Measurements from ENCODE around the gene IMP4. TPM values are rescaled to one million over a fixed set of nuclear protein-coding genes. Genes with fewer than 3 reads are reported as not detected.

IMP4 gene
- total and polyA plus RNA-seq, 2 experiments from 2014 or later, result 52.4 to 56.4 TPM

DNA sequence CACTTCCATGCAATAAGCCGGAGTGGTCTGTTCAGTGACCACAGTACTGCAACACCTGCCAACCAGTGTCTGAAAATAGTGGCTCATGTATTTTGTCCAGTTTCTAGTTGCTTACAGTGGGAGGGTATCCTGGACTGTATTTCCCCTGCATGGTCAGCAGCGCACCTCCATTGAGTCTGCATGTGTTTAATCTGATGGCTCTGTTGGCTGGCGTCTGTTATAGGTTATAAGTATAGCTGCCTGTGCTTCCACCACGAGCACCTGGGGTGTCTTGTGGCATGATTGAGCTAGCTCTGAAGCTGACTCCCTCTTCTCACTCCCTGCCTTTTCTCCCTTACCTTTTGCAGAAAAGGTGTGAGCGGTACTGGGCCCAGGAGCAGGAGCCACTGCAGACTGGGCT lies 26.1 kb downstream of the IMP4 start:
- 92% methylated on average over 5 of the region's 5 CpGs for WGBS (ENCODE audit: low lambda C conversion rate, missing lambda C conversion rate)
- TF ChIP-seq EZH2phosphoT487 (IDR thresholded peaks at IDR 0.05; ENCODE audit: low read depth, severe bottlenecking, unreplicated experiment) (no peak), EZH2 (IDR thresholded peaks at IDR 0.05; ENCODE audit: borderline replicate concordance) (no peak)
- TF ChIP-seq, protein P1, sequence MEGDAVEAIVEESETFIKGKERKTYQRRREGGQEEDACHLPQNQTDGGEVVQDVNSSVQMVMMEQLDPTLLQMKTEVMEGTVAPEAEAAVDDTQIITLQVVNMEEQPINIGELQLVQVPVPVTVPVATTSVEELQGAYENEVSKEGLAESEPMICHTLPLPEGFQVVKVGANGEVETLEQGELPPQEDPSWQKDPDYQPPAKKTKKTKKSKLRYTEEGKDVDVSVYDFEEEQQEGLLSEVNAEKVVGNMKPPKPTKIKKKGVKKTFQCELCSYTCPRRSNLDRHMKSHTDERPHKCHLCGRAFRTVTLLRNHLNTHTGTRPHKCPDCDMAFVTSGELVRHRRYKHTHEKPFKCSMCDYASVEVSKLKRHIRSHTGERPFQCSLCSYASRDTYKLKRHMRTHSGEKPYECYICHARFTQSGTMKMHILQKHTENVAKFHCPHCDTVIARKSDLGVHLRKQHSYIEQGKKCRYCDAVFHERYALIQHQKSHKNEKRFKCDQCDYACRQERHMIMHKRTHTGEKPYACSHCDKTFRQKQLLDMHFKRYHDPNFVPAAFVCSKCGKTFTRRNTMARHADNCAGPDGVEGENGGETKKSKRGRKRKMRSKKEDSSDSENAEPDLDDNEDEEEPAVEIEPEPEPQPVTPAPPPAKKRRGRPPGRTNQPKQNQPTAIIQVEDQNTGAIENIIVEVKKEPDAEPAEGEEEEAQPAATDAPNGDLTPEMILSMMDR (IDR thresholded peaks at IDR 0.05; ENCODE audit: poor library complexity), result no peak
- H3K27ac ChIP-seq, result no peak overlapping the region

DNA sequence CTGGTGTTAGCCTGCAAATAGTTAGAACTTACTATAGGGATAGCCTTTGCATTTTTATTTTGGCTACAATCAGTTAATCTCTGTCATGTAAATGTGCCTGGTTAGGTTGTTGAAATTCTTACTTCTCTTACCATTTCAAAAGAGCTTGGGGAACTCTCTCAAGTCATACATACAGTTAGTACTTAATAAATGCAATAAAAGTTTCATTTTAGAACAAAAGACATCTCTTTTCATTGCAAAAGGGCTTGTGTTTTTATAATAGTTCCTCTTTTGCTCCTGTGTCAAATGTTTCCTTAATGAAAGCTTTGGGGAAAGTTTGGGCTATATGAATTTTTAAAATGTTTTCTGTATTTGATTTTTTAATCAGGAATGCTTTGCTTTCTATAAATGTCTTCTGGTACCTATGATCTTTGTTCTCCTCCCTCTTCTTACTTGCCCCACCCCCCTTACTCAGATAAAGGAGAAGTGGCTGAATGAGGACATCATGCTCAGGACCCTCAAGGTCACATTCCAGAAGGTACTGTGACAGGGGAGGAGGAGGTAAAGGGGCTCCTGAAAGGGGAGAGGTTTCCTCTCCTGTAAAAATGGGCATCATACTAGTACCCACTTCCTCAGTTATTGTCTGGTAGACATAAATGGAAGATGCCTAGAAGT lies 26.7 kb downstream of the IMP4 start:
- Histone ChIP-seq H3K27me3 (no peaks in the 10 kb centered on the region), H3K79me2 (peaks cover 15% of the 10 kb centered on the region), H3K4me2 (no peak overlapping the region), H4K20me1 (ENCODE audit: insufficient read depth, poor library complexity, severe bottlenecking) (no peaks in the 10 kb centered on the region), H3K9me3 (ENCODE audit: low read depth) (no peaks in the 10 kb centered on the region), H3K9me2 (replicated peaks; ENCODE audit: insufficient read depth) (no peaks in the 10 kb centered on the region), H3K4me1 (ENCODE audit: insufficient read depth) (no peaks in the 10 kb centered on the region), H3K4me3 (no peak overlapping the region), H3K36me3 (replicated peaks; ENCODE audit: insufficient read depth, low read depth) (no peaks in the 10 kb centered on the region), H3K27ac (no peak overlapping the region), H2AFZ (no peak overlapping the region)
- no peak for DNase-seq (ENCODE audit: low spot score)
- TF ChIP-seq, protein P1 (IDR thresholded peaks at IDR 0.05; ENCODE audit: poor library complexity), result no peak
- TF ChIP-seq EZH2phosphoT487 (IDR thresholded peaks at IDR 0.05; ENCODE audit: low read depth, severe bottlenecking, unreplicated experiment) (no peak), EZH2 (IDR thresholded peaks at IDR 0.05; ENCODE audit: borderline replicate concordance) (no peak)

More for the DNA sequence above, 26.1 kb downstream of the IMP4 start:
- Histone ChIP-seq H2AFZ (no peak overlapping the region), H3K4me1 (ENCODE audit: insufficient read depth) (no peaks in the 10 kb centered on the region), H4K20me1 (ENCODE audit: insufficient read depth, poor library complexity, severe bottlenecking) (no peaks in the 10 kb centered on the region), H3K36me3 (replicated peaks; ENCODE audit: insufficient read depth, low read depth) (no peaks in the 10 kb centered on the region), H3K4me3 (no peak overlapping the region), H3K4me2 (no peak overlapping the region), H3K79me2 (peaks cover 14% of the 10 kb centered on the region), H3K9me2 (replicated peaks; ENCODE audit: insufficient read depth) (no peaks in the 10 kb centered on the region), H3K9me3 (ENCODE audit: low read depth) (no peaks in the 10 kb centered on the region), H3K27me3 (no peaks in the 10 kb centered on the region)
- DNase-seq (ENCODE audit: low spot score), result no peak

DNA sequence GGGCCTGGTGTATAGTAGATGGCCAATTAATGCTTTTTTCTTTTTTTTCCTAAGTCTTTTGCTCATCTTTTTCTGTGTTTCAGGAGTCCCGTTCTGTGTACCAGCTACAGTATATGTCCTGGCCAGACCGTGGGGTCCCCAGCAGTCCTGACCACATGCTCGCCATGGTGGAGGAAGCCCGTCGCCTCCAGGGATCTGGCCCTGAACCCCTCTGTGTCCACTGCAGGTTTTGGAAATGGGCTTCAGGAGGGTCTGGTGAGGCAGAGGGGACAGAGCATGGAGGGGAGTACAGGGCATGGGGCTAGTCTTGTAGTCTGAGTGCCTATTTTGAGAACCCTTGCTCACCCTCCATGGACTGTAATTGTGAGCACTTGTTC lies 27.3 kb downstream of the IMP4 start:
- Histone ChIP-seq H4K20me1 (ENCODE audit: insufficient read depth, poor library complexity, severe bottlenecking) (no peaks in the 10 kb centered on the region), H3K36me3 (replicated peaks; ENCODE audit: insufficient read depth, low read depth) (no peaks in the 10 kb centered on the region), H3K27me3 (no peaks in the 10 kb centered on the region), H3K4me1 (ENCODE audit: insufficient read depth) (no peaks in the 10 kb centered on the region), H3K9me3 (ENCODE audit: low read depth) (no peaks in the 10 kb centered on the region), H3K4me3 (no peak overlapping the region), H3K9me2 (replicated peaks; ENCODE audit: insufficient read depth) (no peaks in the 10 kb centered on the region), H3K79me2 (peaks cover 15% of the 10 kb centered on the region), H2AFZ (no peak overlapping the region), H3K27ac (no peak overlapping the region), H3K4me2 (no peak overlapping the region)
- WGBS (ENCODE audit: low lambda C conversion rate, missing lambda C conversion rate), result 90% methylated on average over 5 of the region's 5 CpGs
- no peak for DNase-seq (ENCODE audit: low spot score)
- TF ChIP-seq, protein P1 (IDR thresholded peaks at IDR 0.05; ENCODE audit: poor library complexity), result no peak
- no peak for TF ChIP-seq EZH2 (IDR thresholded peaks at IDR 0.05; ENCODE audit: borderline replicate concordance)
- TF ChIP-seq EZH2phosphoT487 (IDR thresholded peaks at IDR 0.05; ENCODE audit: low read depth, severe bottlenecking, unreplicated experiment), result no peak

Measured in hepatocyte (in vitro differentiated cells).